ENCODE data around the gene NFATC4. TPM values are rescaled to one million over a fixed set of nuclear protein-coding genes. Genes with fewer than 3 reads are reported as not detected.

The NFATC4 gene
- total RNA-seq, 4 donors from 2014 or later = 10.8 to 25.3 (median 12.2) TPM

DNA sequence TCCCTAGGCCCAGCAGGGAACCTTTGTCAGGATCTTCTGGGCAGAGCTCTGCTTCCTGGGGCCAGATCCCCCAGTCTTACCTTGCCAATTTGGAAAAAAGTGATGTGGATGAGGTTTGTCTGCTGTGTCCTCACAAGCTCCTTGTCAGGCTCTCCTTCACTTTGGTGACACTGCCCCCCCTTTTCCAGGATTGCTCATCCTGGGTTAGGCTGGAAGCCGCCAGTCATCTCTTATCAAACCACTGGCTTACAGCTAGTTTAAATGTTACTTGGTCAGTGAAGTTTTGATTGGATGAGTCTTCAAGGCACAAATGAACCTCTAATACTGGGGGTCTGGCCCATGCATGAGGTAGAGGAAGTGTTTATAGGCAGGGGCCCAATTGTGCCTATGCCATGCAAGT lies 46.1 kb downstream of the NFATC4 start:
- Histone ChIP-seq H3K9me3 (no peaks in the 10 kb centered on the region), H3K27me3 (no peaks in the 10 kb centered on the region), H3K4me1 (peaks cover 16% of the 10 kb centered on the region), H3K4me3 (no peak overlapping the region), H3K36me3 (peaks cover 54% of the 10 kb centered on the region), H3K27ac (no peak overlapping the region)
- 91% methylated on average over 1 of the region's 1 CpG for WGBS
- TF ChIP-seq POLR2A (IDR thresholded peaks at IDR 0.05) (no peak), POLR2AphosphoS5 (IDR thresholded peaks at IDR 0.05) (no peak), EP300 (IDR thresholded peaks at IDR 0.05) (no peak)
- TF ChIP-seq, protein P1, sequence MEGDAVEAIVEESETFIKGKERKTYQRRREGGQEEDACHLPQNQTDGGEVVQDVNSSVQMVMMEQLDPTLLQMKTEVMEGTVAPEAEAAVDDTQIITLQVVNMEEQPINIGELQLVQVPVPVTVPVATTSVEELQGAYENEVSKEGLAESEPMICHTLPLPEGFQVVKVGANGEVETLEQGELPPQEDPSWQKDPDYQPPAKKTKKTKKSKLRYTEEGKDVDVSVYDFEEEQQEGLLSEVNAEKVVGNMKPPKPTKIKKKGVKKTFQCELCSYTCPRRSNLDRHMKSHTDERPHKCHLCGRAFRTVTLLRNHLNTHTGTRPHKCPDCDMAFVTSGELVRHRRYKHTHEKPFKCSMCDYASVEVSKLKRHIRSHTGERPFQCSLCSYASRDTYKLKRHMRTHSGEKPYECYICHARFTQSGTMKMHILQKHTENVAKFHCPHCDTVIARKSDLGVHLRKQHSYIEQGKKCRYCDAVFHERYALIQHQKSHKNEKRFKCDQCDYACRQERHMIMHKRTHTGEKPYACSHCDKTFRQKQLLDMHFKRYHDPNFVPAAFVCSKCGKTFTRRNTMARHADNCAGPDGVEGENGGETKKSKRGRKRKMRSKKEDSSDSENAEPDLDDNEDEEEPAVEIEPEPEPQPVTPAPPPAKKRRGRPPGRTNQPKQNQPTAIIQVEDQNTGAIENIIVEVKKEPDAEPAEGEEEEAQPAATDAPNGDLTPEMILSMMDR (IDR thresholded peaks at IDR 0.05) = no peak
- peak in 1 of 2 donors; percentile 15 for DNase-seq (ENCODE audit: low spot score in 2 of 2)

DNA sequence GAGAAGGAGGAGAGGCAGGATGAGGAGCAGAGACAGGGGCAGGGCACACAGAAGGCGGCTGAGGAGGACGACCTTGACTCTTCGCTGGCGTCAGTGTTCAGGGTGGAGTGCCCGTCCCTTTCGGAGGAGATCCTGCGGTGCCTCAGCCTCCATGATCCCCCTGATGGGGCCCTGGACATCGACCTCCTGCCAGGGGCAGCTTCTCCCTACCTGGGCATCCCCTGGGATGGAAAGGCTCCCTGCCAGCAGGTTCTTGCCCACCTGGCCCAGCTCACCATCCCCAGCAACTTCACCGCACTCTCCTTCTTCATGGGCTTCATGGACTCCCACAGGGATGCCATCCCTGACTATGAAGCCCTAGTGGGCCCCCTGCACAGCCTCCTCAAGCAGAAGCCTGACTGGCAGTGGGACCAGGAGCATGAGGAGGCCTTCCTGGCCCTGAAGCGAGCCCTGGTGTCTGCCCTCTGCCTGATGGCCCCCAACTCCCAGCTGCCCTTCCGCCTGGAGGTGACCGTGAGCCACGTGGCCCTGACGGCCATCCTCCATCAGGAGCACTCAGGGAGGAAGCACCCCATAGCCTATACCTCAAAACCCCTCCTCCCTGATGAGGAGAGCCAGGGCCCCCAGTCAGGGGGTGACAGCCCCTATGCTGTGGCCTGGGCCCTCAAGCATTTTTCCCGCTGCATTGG lies 46.9 kb downstream of the NFATC4 start:
- Histone ChIP-seq H3K27me3 (no peaks in the 10 kb centered on the region), H3K27ac (no peak overlapping the region), H3K9me3 (no peaks in the 10 kb centered on the region), H3K4me1 (peaks cover 17% of the 10 kb centered on the region), H3K4me3 (no peak overlapping the region), H3K36me3 (peaks cover 46% of the 10 kb centered on the region)
- peak in 1 of 2 donors; percentile 53 for DNase-seq (ENCODE audit: low spot score in 2 of 2)
- WGBS = 89% methylated on average over 9 of the region's 15 CpGs
- TF ChIP-seq POLR2A (IDR thresholded peaks at IDR 0.05) (no peak), EP300 (IDR thresholded peaks at IDR 0.05) (no peak), POLR2AphosphoS5 (IDR thresholded peaks at IDR 0.05) (no peak)
- TF ChIP-seq, protein P1 (IDR thresholded peaks at IDR 0.05) = no peak

DNA sequence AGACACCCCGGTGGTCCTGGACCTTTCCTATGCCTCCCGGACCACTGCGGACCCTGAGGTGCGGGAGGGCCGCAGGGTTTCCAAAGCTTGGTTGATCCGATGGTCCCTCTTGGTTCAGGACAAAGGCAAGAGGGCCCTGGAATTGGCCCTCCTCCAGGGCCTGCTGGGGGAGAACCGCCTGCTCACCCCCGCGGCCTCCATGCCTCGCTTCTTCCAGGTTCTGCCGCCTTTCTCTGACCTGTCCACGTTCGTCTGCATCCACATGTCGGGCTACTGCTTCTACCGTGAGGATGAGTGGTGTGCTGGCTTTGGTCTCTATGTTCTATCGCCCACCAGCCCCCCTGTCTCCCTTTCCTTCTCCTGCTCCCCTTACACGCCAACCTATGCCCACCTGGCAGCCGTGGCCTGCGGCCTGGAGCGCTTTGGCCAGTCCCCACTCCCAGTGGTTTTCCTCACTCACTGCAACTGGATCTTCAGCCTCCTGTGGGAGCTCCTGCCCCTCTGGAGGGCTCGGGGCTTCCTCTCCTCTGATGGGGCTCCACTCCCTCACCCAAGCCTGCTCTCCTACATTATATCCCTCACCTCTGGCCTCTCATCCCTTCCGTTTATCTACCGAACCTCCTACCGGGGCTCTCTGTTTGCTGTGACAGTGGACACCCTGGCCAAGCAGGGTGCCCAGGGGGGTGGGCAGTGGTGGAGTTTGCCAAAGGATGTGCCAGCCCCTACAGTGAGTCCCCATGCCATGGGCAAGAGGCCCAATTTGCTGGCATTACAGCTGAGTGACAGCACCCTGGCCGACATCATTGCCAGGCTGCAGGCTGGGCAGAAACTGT lies 47.7 kb downstream of the NFATC4 start:
- H3K27ac ChIP-seq = no peak overlapping the region
- no peaks in the 10 kb centered on the region for H3K9me3 ChIP-seq
- peaks cover 17% of the 10 kb centered on the region for H3K4me1 ChIP-seq
- H3K36me3 ChIP-seq = peaks cover 40% of the 10 kb centered on the region
- H3K27me3 ChIP-seq = no peaks in the 10 kb centered on the region
- TF ChIP-seq POLR2AphosphoS5 (IDR thresholded peaks at IDR 0.05) (no peak), EP300 (IDR thresholded peaks at IDR 0.05) (no peak), POLR2A (IDR thresholded peaks at IDR 0.05) (no peak)
- TF ChIP-seq, protein P1 (IDR thresholded peaks at IDR 0.05) = no peak
- whole genome bisulfite sequencing = 88% methylated on average over 25 of the region's 25 CpGs
- H3K4me3 ChIP-seq = no peak overlapping the region
- DNase-seq (ENCODE audit: low spot score in 2 of 2) = peak in 1 of 2 donors; percentile 51

DNA sequence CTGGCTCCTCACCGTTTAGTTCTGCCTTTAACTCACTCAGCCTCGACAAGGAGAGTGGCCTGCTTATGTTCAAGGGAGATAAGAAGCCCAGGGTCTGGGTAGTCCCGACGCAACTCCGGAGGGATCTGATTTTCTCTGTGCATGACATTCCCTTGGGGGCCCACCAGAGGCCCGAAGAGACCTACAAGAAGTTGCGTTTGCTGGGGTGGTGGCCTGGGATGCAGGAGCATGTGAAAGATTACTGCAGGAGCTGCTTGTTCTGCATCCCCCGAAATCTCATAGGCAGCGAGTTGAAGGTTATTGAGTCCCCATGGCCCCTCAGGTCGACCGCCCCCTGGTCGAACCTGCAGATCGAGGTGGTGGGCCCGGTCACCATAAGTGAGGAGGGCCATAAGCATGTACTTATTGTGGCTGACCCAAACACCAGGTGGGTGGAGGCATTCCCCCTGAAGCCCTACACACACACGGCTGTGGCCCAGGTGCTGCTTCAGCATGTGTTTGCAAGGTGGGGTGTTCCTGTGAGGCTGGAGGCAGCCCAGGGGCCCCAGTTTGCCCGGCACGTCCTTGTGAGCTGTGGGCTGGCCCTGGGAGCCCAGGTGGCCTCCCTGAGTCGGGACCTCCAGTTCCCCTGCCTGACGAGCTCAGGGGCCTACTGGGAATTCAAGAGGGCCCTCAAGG lies 48.4 kb downstream of the NFATC4 start:
- H3K4me3 ChIP-seq = no peak overlapping the region
- no peak for TF ChIP-seq POLR2A (IDR thresholded peaks at IDR 0.05)
- peaks cover 17% of the 10 kb centered on the region for H3K4me1 ChIP-seq
- H3K36me3 ChIP-seq = peaks cover 34% of the 10 kb centered on the region
- DNase-seq (ENCODE audit: low spot score in 2 of 2) = peak in 1 of 2 donors; percentile 52
- H3K27ac ChIP-seq = no peak overlapping the region
- H3K9me3 ChIP-seq = no peaks in the 10 kb centered on the region
- whole genome bisulfite sequencing = 74% methylated on average over 13 of the region's 19 CpGs
- no peaks in the 10 kb centered on the region for H3K27me3 ChIP-seq

DNA sequence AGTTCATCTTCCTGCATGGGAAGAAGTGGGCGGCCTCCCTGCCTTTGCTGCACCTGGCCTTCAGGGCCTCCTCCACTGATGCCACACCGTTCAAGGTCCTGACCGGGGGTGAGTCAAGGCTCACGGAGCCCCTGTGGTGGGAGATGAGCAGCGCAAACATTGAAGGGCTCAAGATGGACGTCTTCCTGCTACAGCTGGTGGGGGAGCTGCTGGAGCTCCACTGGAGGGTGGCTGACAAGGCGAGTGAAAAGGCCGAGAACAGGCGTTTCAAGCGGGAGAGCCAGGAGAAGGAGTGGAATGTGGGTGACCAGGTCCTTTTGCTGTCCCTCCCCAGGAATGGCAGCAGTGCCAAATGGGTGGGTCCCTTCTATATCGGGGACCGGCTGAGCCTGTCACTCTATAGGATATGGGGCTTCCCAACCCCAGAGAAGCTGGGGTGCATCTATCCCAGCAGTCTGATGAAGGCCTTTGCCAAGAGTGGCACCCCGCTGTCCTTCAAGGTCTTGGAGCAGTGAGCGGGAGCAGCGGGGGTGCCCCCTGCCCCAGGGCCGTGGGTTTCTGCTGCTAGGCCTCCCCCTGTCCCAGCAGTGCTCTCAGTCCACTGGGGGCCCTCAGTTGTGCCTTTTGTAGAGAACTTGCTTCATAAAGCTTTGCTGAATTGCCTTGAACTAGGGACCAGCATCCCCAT lies 49.1 kb downstream of the NFATC4 start:
- Histone ChIP-seq H3K9me3 (no peaks in the 10 kb centered on the region), H3K27ac (no peak overlapping the region), H3K36me3 (peaks cover 34% of the 10 kb centered on the region), H3K4me3 (no peak overlapping the region), H3K4me1 (peaks cover 15% of the 10 kb centered on the region), H3K27me3 (no peaks in the 10 kb centered on the region)
- DNase-seq (ENCODE audit: low spot score in 2 of 2) = peak in 1 of 2 donors; percentile 54
- TF ChIP-seq POLR2AphosphoS5 (IDR thresholded peaks at IDR 0.05) (no peak), POLR2A (IDR thresholded peaks at IDR 0.05) (no peak), EP300 (IDR thresholded peaks at IDR 0.05) (no peak)
- TF ChIP-seq, protein P1 (IDR thresholded peaks at IDR 0.05) = no peak
- WGBS = 77% methylated on average over 10 of the region's 16 CpGs
